IPS-20b (cell line): ENCODE measurements around the gene NGLY1.

Source experiments
- H3K27ac ChIP-seq: one replicate; pipeline ENCODE4 v1.5.1; 2013; ENCODE audit warnings: low read length
- H3K27me3 ChIP-seq: 2 replicates; pipeline ENCODE4 v1.6.1; 2013; ENCODE audit warnings: mild to moderate bottlenecking, low read length, inconsistent platforms; ENCODE audit not compliant: insufficient read depth
- H3K36me3 ChIP-seq: 2 replicates; pipeline ENCODE4 v1.6.1; 2013; ENCODE audit warnings: low read depth, mild to moderate bottlenecking, inconsistent platforms, low read length, moderate library complexity; ENCODE audit not compliant: insufficient read depth
- H3K4me1 ChIP-seq: 2 replicates; pipeline ENCODE4 v1.6.1; 2013; ENCODE audit warnings: mild to moderate bottlenecking, control low read depth, inconsistent platforms, low read length, moderate library complexity; ENCODE audit not compliant: insufficient read depth
- H3K4me3 ChIP-seq: 2 replicates; pipeline ENCODE4 v1.5.1; 2013; ENCODE audit warnings: mild to moderate bottlenecking, low read length, inconsistent platforms
- H3K9ac ChIP-seq: 2 replicates; pipeline ENCODE4 v1.6.1; 2013; ENCODE audit warnings: low read depth, mild to moderate bottlenecking, inconsistent platforms, low read length, moderate library complexity
- H3K9me3 ChIP-seq: 2 replicates; pipeline ENCODE4 v1.6.1; 2013; ENCODE audit warnings: mild to moderate bottlenecking, low read depth, low read length, inconsistent platforms; ENCODE audit not compliant: insufficient read depth

The NGLY1 gene

DNA sequence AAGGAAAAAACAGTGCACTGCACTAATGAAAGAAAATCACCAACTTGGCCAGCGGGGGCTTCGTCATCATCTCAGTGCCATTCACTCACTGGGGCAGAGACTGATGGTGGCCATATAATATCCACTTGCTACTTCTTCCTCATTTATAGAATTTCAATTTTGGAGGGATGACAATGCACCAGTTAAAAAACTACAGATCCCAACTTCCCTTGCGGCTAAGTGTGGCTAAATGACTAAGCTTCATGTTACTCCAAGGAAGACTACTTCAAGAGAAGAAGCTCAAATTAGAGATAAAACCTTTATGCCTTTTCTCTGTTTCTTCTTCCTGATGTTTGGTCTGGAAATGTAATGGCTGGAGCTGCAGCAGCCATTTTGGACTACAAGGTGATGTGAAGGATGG is 38.8 kb downstream of the NGLY1 start:
- H3K9ac ChIP-seq = no peak overlapping the region
- no peak overlapping the region for H3K4me3 ChIP-seq
- H3K4me1 ChIP-seq = peaks cover 14% of the 10 kb centered on the region; the same call in 1 of the 2 replicates
- H3K27me3 ChIP-seq = no peaks in the 10 kb centered on the region
- no peaks in the 10 kb centered on the region for H3K9me3 ChIP-seq
- H3K27ac ChIP-seq = no peak overlapping the region
- H3K36me3 ChIP-seq = peaks cover 18% of the 10 kb centered on the region

DNA sequence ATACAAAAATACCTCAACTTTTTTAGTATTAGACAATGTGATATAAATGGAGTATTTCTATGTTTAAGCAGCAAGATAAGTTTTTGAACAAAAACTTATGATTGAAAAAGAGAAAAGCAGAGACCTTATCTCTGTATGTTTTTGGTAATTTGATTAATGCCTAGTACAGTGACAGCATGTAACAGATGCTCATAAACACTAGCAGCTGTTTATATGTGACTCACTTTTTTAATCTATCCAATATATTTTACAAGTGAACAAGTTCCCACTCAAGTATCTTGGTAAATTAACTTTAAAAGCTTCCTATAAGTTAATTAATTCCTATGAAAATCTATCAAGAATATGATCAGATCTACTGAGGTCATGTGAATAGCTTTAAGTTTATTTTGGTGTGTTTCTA is 55.1 kb downstream of the NGLY1 start:
- Histone ChIP-seq H3K4me1 (no peaks in the 10 kb centered on the region), H3K4me3 (no peak overlapping the region), H3K9ac (no peak overlapping the region), H3K36me3 (peaks cover 38% of the 10 kb centered on the region), H3K27ac (no peak overlapping the region), H3K9me3 (no peaks in the 10 kb centered on the region), H3K27me3 (no peaks in the 10 kb centered on the region)

DNA sequence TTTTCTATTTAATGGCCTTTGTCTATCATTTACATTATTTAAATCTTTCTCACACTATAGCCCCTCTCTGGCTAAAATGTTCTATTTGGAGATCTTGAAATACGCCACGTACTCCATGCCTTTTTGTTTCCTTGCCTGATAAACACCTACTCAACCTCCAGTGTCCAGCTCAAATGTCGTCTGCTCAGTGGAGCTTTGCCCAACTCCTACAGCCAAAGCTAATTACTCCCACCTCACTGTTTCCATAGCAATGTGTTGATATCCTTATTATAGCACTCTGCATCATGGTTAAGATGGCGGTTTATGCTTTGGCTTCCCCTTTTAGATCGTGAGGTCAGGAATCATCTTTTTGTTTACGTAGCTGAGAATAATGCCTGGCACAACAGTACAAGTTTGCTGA is 55.9 kb downstream of the NGLY1 start:
- Histone ChIP-seq H3K4me1 (no peaks in the 10 kb centered on the region), H3K9ac (no peak overlapping the region), H3K27ac (no peak overlapping the region), H3K4me3 (no peak overlapping the region), H3K9me3 (no peaks in the 10 kb centered on the region), H3K27me3 (no peaks in the 10 kb centered on the region), H3K36me3 (peaks cover 31% of the 10 kb centered on the region)

DNA sequence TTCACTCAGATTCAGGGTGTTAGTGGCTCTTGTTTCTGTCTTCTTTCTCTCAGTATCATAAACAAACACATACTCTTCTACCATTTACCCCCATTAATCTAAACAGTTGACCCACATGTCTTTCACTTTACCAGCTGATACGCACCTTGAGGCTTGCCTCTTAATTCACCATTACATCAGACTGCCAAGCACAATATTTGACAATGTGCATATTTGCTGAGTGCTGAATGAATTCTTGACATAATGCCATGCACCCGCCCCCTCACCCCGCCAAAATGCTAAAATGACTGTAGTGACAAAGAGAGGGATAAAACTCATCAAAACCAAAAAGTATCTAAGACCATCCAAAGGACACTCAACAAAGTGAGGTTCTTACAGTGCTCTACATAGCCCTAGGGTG is 57.4 kb downstream of the NGLY1 start:
- Histone ChIP-seq H3K9me3 (no peaks in the 10 kb centered on the region), H3K4me3 (no peak overlapping the region), H3K4me1 (no peaks in the 10 kb centered on the region), H3K27ac (no peak overlapping the region), H3K36me3 (peaks cover 19% of the 10 kb centered on the region; the same call in 1 of the 2 replicates), H3K27me3 (no peaks in the 10 kb centered on the region), H3K9ac (no peak overlapping the region)

DNA sequence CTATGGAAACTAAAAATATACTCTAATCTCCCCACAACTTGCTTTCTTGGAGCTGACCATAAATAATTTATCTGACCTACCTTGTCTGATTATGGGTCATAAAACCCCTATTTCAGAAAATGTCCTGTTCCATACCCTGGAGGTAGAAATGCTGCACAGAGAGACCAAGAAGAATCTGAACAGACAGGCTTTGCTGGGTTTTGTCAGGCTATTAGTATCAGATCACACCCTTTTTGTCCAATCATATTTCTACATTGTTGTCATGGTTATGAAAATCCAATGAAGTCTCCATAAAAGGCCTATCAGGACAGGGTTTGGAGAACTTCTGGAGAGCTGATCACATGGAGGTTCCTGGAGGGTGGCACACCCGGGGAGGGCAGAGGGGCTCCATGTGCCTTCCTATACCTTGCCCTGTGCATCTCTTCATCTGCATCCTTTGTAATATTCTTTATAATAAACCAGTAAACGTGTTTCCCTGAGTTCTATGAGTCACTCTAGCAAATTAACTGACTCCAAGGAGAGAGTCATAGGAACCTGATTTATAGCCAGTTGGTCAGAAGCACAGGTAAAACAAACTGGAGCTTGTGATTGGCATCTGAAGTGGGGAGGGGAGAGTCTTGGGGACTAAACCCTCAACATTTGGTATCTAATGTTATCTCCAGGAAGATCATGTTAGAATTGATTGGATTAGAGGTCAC is 58.1 kb downstream of the NGLY1 start:
- Histone ChIP-seq H3K36me3 (peaks cover 19% of the 10 kb centered on the region; the same call in 1 of the 2 replicates), H3K4me1 (no peaks in the 10 kb centered on the region), H3K4me3 (no peak overlapping the region), H3K27me3 (no peaks in the 10 kb centered on the region), H3K27ac (no peak overlapping the region), H3K9me3 (no peaks in the 10 kb centered on the region), H3K9ac (no peak overlapping the region)

DNA sequence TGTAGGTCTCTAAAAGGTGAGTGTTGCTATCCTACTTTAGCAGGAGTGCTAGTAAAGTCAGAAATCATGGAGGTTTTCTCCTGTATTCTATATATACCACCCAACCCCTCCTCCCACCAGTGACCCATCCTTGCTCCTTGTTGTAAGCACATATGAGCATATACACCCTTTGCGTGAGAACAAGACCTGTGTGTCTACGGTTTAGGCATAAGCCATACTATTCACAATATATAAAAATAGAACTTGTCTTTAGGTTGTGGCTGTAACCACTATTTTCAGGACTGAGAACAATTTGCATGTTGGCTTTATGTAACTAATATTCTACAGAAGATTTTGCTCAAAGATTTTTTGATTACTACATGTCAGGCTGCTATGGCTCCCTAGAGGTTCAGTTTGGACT is 59.4 kb downstream of the NGLY1 start:
- Histone ChIP-seq H3K4me3 (no peak overlapping the region), H3K27me3 (no peaks in the 10 kb centered on the region), H3K36me3 (peaks cover 19% of the 10 kb centered on the region; the same call in 1 of the 2 replicates), H3K4me1 (no peaks in the 10 kb centered on the region), H3K9ac (no peak overlapping the region), H3K9me3 (no peaks in the 10 kb centered on the region), H3K27ac (no peak overlapping the region)

DNA sequence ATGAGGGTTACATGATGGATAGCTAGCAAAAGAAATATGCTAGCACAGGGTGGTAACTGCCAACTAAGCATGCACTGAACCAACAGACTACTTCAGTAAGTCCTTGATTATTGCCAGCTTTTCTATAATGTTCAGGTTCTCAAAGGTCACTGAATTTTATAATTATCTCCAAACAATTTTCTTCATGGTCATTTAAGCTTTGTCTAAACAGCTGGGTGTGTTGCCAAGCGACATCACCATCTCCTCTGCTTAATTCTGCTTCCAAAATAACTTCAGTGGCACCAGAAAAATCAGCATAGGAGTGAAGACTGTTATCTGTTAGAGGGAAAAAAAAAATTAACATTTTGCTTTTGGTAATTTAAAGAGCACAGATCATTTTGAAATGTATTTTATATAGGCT is 63.9 kb downstream of the NGLY1 start:
- H3K36me3 ChIP-seq = no peaks in the 10 kb centered on the region

DNA sequence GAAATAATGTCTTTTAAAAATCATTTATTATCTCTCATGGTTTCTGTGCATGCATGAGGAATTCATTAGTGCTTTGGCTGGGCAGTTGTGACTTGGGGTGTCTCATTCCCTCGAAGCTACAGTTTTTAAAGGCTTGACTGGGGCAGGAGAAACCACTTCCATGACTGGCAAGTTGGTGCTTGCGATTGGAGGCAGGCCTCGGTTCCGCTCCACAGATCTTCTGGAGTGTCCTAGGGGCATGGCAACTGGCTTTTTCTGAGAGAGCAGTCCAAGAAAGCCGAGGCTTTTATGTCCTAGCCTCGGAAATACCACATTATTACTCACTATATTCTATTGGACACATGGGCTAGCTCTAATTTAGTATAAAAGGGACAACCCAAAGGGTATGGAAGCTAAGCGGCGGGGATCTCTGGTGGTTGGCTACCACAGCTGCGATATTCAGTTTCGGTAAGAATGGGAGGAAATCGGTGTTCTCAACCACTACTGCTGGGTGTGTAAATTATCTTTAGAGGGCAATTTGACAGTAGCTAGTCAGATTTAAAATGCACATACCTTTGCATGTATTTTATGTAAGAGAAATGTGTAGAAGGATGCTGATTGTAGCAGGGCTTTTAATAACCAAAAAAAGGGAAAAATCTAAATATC is 69.8 kb downstream of the NGLY1 start:
- Histone ChIP-seq H3K9ac (no peak overlapping the region), H3K36me3 (no peaks in the 10 kb centered on the region), H3K9me3 (no peaks in the 10 kb centered on the region)

More for the DNA sequence above, 63.9 kb downstream of the NGLY1 start:
- Histone ChIP-seq H3K27me3 (no peaks in the 10 kb centered on the region), H3K4me1 (no peaks in the 10 kb centered on the region), H3K27ac (no peak overlapping the region), H3K9ac (no peak overlapping the region), H3K9me3 (no peaks in the 10 kb centered on the region), H3K4me3 (no peak overlapping the region)

DNA sequence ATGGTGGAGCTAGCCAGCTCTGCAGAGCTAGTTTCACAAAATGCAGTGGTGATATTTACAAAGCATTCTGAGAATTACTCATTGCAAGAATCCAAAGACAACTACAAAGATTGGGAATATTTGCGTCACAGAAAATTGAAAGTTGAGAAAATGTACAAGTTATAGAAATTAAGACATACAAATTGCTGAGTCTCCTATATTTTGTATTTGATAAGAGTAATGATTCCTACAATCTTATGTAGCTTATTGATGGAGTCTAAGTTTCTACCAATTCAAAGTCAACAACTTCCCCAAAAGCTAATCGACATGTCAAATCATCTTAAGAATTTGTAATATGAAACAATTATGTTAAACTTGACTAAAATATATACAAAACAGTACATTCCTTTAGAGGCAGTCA is 72.2 kb downstream of the NGLY1 start:
- Histone ChIP-seq H3K9ac (no peak overlapping the region), H3K27ac (no peak overlapping the region), H3K36me3 (no peaks in the 10 kb centered on the region), H3K27me3 (no peaks in the 10 kb centered on the region), H3K4me1 (no peaks in the 10 kb centered on the region), H3K9me3 (no peaks in the 10 kb centered on the region), H3K4me3 (no peak overlapping the region)

More for the DNA sequence above, 69.8 kb downstream of the NGLY1 start:
- no peaks in the 10 kb centered on the region for H3K27me3 ChIP-seq
- no peak overlapping the region for H3K4me3 ChIP-seq
- H3K4me1 ChIP-seq = no peaks in the 10 kb centered on the region
- no peak overlapping the region for H3K27ac ChIP-seq

DNA sequence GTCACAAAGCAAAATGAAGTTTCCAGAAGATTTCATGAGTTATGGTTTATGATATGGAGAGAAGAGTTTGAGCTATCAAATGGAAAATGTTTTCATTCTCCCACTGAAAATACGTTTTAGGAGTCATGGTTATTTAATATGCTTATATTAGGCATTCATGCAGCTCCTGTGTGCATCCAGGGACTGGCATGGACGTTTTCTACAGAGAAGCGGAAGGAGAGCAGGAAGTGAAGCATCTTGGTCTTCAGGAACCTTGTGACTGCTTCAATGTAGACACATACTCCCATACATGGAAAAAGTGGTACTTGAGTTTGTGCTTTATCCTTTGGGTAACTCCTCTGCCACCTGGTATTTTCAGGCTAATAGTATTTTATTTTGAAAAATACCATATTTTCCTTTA is 75.2 kb downstream of the NGLY1 start:
- no peaks in the 10 kb centered on the region for H3K36me3 ChIP-seq
- H3K9me3 ChIP-seq = no peaks in the 10 kb centered on the region
- no peak overlapping the region for H3K4me3 ChIP-seq
- H3K27ac ChIP-seq = no peak overlapping the region
- no peaks in the 10 kb centered on the region for H3K27me3 ChIP-seq
- H3K4me1 ChIP-seq = no peaks in the 10 kb centered on the region
- H3K9ac ChIP-seq = no peak overlapping the region

DNA sequence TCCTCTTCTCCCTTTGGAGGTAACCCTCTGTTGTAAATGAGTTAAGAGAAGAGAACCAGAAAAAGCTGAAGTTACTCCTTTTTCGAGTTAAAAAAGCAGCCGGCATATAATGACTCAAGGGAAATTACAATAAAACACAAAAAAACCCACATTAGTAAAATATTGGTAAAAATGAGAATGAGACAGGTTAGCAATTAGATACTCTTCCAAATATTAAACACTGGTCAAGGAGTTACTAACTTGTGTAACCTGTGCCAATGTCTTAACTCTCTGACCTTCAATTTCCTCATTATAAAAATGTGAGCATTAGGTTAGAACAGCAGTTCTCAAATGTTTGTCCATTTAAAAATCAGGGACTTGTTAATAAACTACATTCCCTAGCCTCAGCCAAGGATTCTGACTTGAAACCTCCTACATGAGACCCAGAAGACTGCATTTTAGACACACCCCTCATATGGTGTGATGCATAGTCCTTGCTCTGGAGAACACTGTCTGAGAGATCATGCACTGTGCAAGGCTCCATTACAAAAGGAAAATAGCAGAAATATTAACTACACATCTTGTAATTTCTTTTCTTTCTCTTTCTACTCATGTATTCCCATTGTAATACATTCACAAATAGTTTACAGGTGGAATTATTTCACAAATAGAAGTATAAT is 75.8 kb downstream of the NGLY1 start:
- Histone ChIP-seq H3K4me1 (no peaks in the 10 kb centered on the region), H3K4me3 (no peak overlapping the region), H3K27ac (no peak overlapping the region), H3K36me3 (no peaks in the 10 kb centered on the region), H3K27me3 (no peaks in the 10 kb centered on the region), H3K9ac (no peak overlapping the region), H3K9me3 (no peaks in the 10 kb centered on the region)

DNA sequence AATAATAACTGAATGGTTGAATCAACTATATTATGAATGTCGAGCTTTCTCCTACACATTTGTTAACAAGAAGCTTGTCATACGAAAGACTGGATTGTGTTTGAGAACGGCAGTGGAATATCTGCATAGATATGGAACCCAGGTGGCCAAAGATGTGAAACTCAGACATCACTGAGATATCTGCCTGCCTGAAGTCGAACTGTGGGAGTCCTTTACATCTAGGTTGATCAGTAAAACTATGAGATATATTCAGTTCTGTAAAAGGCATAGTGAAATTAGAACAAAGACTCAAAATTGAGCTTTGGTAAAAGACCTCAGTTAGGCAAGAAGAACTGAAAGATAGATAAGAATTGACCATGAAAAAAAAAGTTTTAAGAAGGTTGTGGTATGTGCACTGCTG is 77.0 kb downstream of the NGLY1 start:
- Histone ChIP-seq H3K9ac (no peak overlapping the region), H3K27me3 (no peaks in the 10 kb centered on the region), H3K4me3 (no peak overlapping the region)

More for the DNA sequence above, 77.0 kb downstream of the NGLY1 start:
- Histone ChIP-seq H3K4me1 (no peaks in the 10 kb centered on the region), H3K27ac (no peak overlapping the region), H3K36me3 (no peaks in the 10 kb centered on the region), H3K9me3 (no peaks in the 10 kb centered on the region)
